MCF 10A (cell line): Measurements from ENCODE around the gene SLC7A8. TPM values are rescaled to one million over a fixed set of nuclear protein-coding genes. Genes with fewer than 3 reads are reported as not detected.

Source experiments
- BruUV-seq: library from RNA; stranded (reverse); fragments of 400-500 nt; replicated peaks from 2 replicates; lab custom pipeline; 2021; lab: Mats Ljungman, UMichigan
- CTCF ChIA-PET: fragments of 300-600 bp; sonication (Branson Sonifier 250); formaldehyde crosslinking; extraction: SDS; loops from one replicate; lab custom pipeline; 2021; ENCODE audit warnings: antibody characterized with exemption, inconsistent platforms; lab: Yijun Ruan, JAX
- POLR2A ChIA-PET: fragments of 300-600, 350-650 bp; sonication (Branson Sonifier 250); formaldehyde crosslinking; extraction: SDS; loops from one replicate; lab custom pipeline; 2020; ENCODE audit warnings: antibody characterized with exemption, inconsistent platforms; lab: Yijun Ruan, JAX
- DNase-seq: peaks from one replicate; pipeline ENCODE4 v3.0.0-alpha.2; 2018; ENCODE audit not compliant: unreplicated experiment
- H3K27ac Mint-ChIP-seq: one replicate; pipeline ENCODE4 v1.8.0; 2022; ENCODE audit warnings: mild to moderate bottlenecking, low read depth, mixed read lengths; ENCODE audit not compliant: unreplicated experiment
- H3K27me3 Mint-ChIP-seq: one replicate; pipeline ENCODE4 v1.8.0; 2022; ENCODE audit warnings: mixed read lengths; ENCODE audit not compliant: insufficient read depth, unreplicated experiment
- H3K36me3 Mint-ChIP-seq: one replicate; pipeline ENCODE4 v1.8.0; 2022; ENCODE audit warnings: mild to moderate bottlenecking, moderate library complexity, mixed read lengths; ENCODE audit not compliant: insufficient read depth, unreplicated experiment
- H3K4me1 Mint-ChIP-seq: one replicate; pipeline ENCODE4 v1.8.0; 2022; ENCODE audit warnings: mixed read lengths; ENCODE audit not compliant: insufficient read depth, unreplicated experiment
- H3K4me3 Mint-ChIP-seq: one replicate; pipeline ENCODE4 v1.8.0; 2022; ENCODE audit warnings: mild to moderate bottlenecking, moderate library complexity, mixed read lengths; ENCODE audit not compliant: unreplicated experiment
- H3K9me3 Mint-ChIP-seq: one replicate; pipeline ENCODE4 v1.8.0; 2022; ENCODE audit warnings: mixed read lengths; ENCODE audit not compliant: unreplicated experiment
- CTCF ChIP-seq: fragments of 200-600 bp; IDR thresholded peaks from one replicate; pipeline ENCODE4 v1.8.0; 2022; ENCODE audit warnings: antibody characterized with exemption, mild to moderate bottlenecking; ENCODE audit not compliant: unreplicated experiment
- intact Hi-C: fragments of 100-400 bp; cut with micrococcal nuclease; formaldehyde crosslinking; loops from 2 replicates; pipeline ENCODE4 v1.14.1; 2022
- total RNA-seq: library from RNA; stranded (reverse); gene quantifications from 2 replicates; pipeline ENCODE4 v1.2.3, GENCODE V29; 2022

SLC7A8 gene
- total RNA-seq, 1 experiment from 2014 or later: 2.4 TPM

- no TSS peak for BruUV-seq
- H3K36me3 Mint-ChIP-seq: peaks cover 4% of the 10 kb centered on the region
- ChIA-PET CTCF (interaction anchor here (0.6 to 12.9 kb wide), 9 partner anchors 10 to 130 kb away, joined by 3 to 146 read pairs (median 6); partner anchors contain the start of gene BCL2L2), POLR2A (interaction anchor here (1.0 to 7.4 kb wide), 8 partner anchors 9 to 82 kb away, joined by 3 to 57 read pairs (median 6); partner anchors contain the start of genes ACIN1 and C14orf119)
- H3K4me3 Mint-ChIP-seq: no peak overlapping the region
- DNase-seq: no peak
- peaks cover 24% of the 10 kb centered on the region for H3K4me1 Mint-ChIP-seq
- H3K27ac Mint-ChIP-seq: no peak overlapping the region
- TF ChIP-seq CTCF: no peak
- no peaks in the 10 kb centered on the region for H3K27me3 Mint-ChIP-seq
- intact Hi-C loops: no loop called here
- no peaks in the 10 kb centered on the region for H3K9me3 Mint-ChIP-seq
Observed at GRCh38 chr14:23177181-23177580, 6.3 kb downstream of the SLC7A8 start.

GRCh38 chr14:23175823-23176222 is 7.6 kb downstream of the SLC7A8 start:
- H3K27me3 Mint-ChIP-seq: no peaks in the 10 kb centered on the region

GRCh38 chr14:23174296-23175184 is 8.9 kb downstream of the SLC7A8 start:
- Mint-ChIP-seq H3K4me3 (no peak overlapping the region), H3K4me1 (peaks cover 39% of the 10 kb centered on the region), H3K27ac (no peak overlapping the region), H3K36me3 (peaks cover 4% of the 10 kb centered on the region), H3K9me3 (no peaks in the 10 kb centered on the region), H3K27me3 (no peaks in the 10 kb centered on the region)
- peak; percentile 65 for DNase-seq
- POLR2A ChIA-PET: interaction anchor here (0.7 to 7.4 kb wide), 11 partner anchors 10 to 79 kb away, joined by 3 to 57 read pairs (median 6); partner anchors contain the start of genes ACIN1 and C14orf119
- TF ChIP-seq CTCF: no peak
- intact Hi-C loops: no loop called here
- no TSS peak for BruUV-seq
- CTCF ChIA-PET: interaction anchor here (0.6 to 12.9 kb wide), 9 partner anchors 12 to 61 kb away, joined by 3 to 146 read pairs (median 3); no protein-coding TSS in a partner anchor

More at GRCh38 chr14:23175823-23176222, 7.6 kb downstream of the SLC7A8 start:
- DNase-seq: peak; percentile 73
- TF ChIP-seq CTCF: no peak
- ChIA-PET POLR2A (interaction anchor here (1.0 to 7.4 kb wide), 9 partner anchors 10 to 80 kb away, joined by 4 to 57 read pairs (median 6); partner anchors contain the start of genes ACIN1 and C14orf119), CTCF (interaction anchor here (0.6 to 12.9 kb wide), 13 partner anchors 9 to 1069 kb away, joined by 3 to 146 read pairs (median 4); no protein-coding TSS in a partner anchor)
- BruUV-seq: no TSS peak
- intact Hi-C loops: no loop called here
- Mint-ChIP-seq H3K4me1 (peaks cover 37% of the 10 kb centered on the region), H3K36me3 (peaks cover 4% of the 10 kb centered on the region), H3K9me3 (no peaks in the 10 kb centered on the region), H3K27ac (peak overlapping the region; percentile 35), H3K4me3 (no peak overlapping the region)

- POLR2A ChIA-PET: interaction anchor here (0.7 to 7.4 kb wide), 12 partner anchors 8 to 127 kb away, joined by 3 to 57 read pairs (median 5); partner anchors contain the start of gene SLC7A8
- intact Hi-C loops: no loop called here
- no peak for DNase-seq
- Mint-ChIP-seq H3K36me3 (peaks cover 4% of the 10 kb centered on the region), H3K27ac (no peak overlapping the region), H3K27me3 (no peaks in the 10 kb centered on the region), H3K4me1 (peaks cover 39% of the 10 kb centered on the region), H3K4me3 (no peak overlapping the region), H3K9me3 (no peaks in the 10 kb centered on the region)
- CTCF ChIA-PET: interaction anchor here (0.6 to 12.9 kb wide), 10 partner anchors 13 to 133 kb away, joined by 3 to 146 read pairs (median 3); partner anchors contain the start of gene BCL2L2
- no TSS peak for BruUV-seq
- TF ChIP-seq CTCF: no peak
Observed at GRCh38 chr14:23173796-23174195, 9.7 kb downstream of the SLC7A8 start.
